Endothelial cell of umbilical vein (primary cell): ENCODE measurements around the gene EVC2. TPM values are rescaled to one million over a fixed set of nuclear protein-coding genes. Genes with fewer than 3 reads are reported as not detected.
A peak's percentile ranks its signal among the peaks of the same experiment; 100 is the strongest.

Source experiments
- BruUV-seq: library from RNA; stranded (reverse); fragments of 400-500 nt; replicated peaks from 2 replicates; lab custom pipeline; 2021; lab: Mats Ljungman, UMichigan
- CTCF ChIA-PET: fragments of 300-600, 350-600 bp; sonication (Branson Sonifier 250); formaldehyde crosslinking; loops from one replicate; lab custom pipeline; 2021; ENCODE audit warnings: antibody characterized with exemption, inconsistent platforms; lab: Charles Lee
- POLR2A ChIA-PET: fragments of 300-600, 350-600 bp; sonication (Branson Sonifier 250); formaldehyde crosslinking; loops from one replicate; lab custom pipeline; 2021; ENCODE audit warnings: antibody characterized with exemption, inconsistent platforms; lab: Charles Lee
- DNase-seq: peaks from one replicate; pipeline ENCODE4 v3.0.0-alpha.2; 2011; ENCODE audit warnings: low read depth, low spot score
- FAIRE-seq: peaks from 2 replicates; lab custom pipeline; 2011; peaks lifted over from hg19 to GRCh38; lab: Jason Lieb, UNC
- H2AFZ ChIP-seq: 2 replicates; pipeline ENCODE4 v1.6.0; 2012; ENCODE audit warnings: low read depth, low read length, control low read depth, inconsistent platforms
- H3K27ac ChIP-seq: 2 replicates; pipeline ENCODE4 v1.5.1; 2011; ENCODE audit warnings: low read depth, mild to moderate bottlenecking, control low read depth, low read length, moderate library complexity; ENCODE audit not compliant: insufficient read depth
- H3K27me3 ChIP-seq, 2 experiments: 2 replicates each; pipeline versions ENCODE4 v1.6.0 to v1.6.1; 2011; ENCODE audit warnings: low read length in 2 of 2, mixed read lengths in 1 of 2; ENCODE audit not compliant: control insufficient read depth in 2 of 2, insufficient read depth in 2 of 2
- H3K36me3 ChIP-seq, 2 experiments: 2 replicates in 1 of 2; 3 replicates in 1 of 2; pipeline ENCODE4 v1.5.1; 2011; ENCODE audit warnings: low read length in 2 of 2, mild to moderate bottlenecking in 1 of 2, moderate library complexity in 1 of 2; ENCODE audit not compliant: control insufficient read depth in 2 of 2, insufficient read depth in 2 of 2; ENCODE audit errors: extremely low read depth in 1 of 2
- H3K4me1 ChIP-seq: 3 replicates; pipeline ENCODE4 v1.5.1; 2011; ENCODE audit warnings: mild to moderate bottlenecking, low read length; ENCODE audit not compliant: control insufficient read depth, insufficient read depth; ENCODE audit errors: extremely low read depth
- H3K4me2 ChIP-seq: 2 replicates; pipeline ENCODE4 v1.6.1; 2011; ENCODE audit warnings: low read length, control low read depth, mixed read lengths; ENCODE audit not compliant: insufficient read depth
- H3K4me3 ChIP-seq, 3 experiments: fragments of 200-600 bp in 1 of 3; sonication (generic), shearing (Covaris generic) in 1 of 3; replicated peaks in 1 of 3; 2 replicates each; pipeline ENCODE4 v1.5.1; 2011 to 2016; ENCODE audit warnings: control low read depth in 3 of 3, low read length in 3 of 3, mild to moderate bottlenecking in 2 of 3, inconsistent platforms in 1 of 3, low read depth in 1 of 3, moderate library complexity in 1 of 3; ENCODE audit not compliant: insufficient read depth in 1 of 3
- H3K79me2 ChIP-seq: 2 replicates; pipeline ENCODE4 v1.6.0; 2012; ENCODE audit warnings: low read length, inconsistent platforms; ENCODE audit not compliant: control insufficient read depth, insufficient read depth
- H3K9ac ChIP-seq: replicated peaks from 2 replicates; pipeline ENCODE3; 2011; ENCODE audit warnings: low read length, control low read depth; ENCODE audit not compliant: insufficient read depth; ENCODE audit errors: extremely low read depth
- H3K9me1 ChIP-seq: replicated peaks from 3 replicates; pipeline ENCODE4 v1.6.0; 2011; ENCODE audit warnings: mild to moderate bottlenecking, low read length; ENCODE audit not compliant: control insufficient read depth, insufficient read depth; ENCODE audit errors: extremely low read depth
- H3K9me3 ChIP-seq: replicated peaks from 2 replicates; pipeline ENCODE4 v1.5.1; 2012; ENCODE audit warnings: low read length, inconsistent platforms; ENCODE audit not compliant: control insufficient read depth, insufficient read depth
- H4K20me1 ChIP-seq: replicated peaks from 2 replicates; pipeline ENCODE3; 2011; ENCODE audit warnings: mild to moderate bottlenecking, low read length; ENCODE audit not compliant: control insufficient read depth, insufficient read depth; ENCODE audit errors: extremely low read depth
- CTCF ChIP-seq, 2 donors: IDR thresholded peaks; 1 replicate in 1 of 2; 2 replicates in 1 of 2; pipeline ENCODE4 v1.5.1; 2011; ENCODE audit warnings: low read length in 2 of 2, mild to moderate bottlenecking in 2 of 2, moderate library complexity in 2 of 2, control low read depth in 1 of 2, inconsistent platforms in 1 of 2, low read depth in 1 of 2; ENCODE audit not compliant: insufficient read depth in 1 of 2; ENCODE audit errors: extremely low read depth in 1 of 2
- EZH2 ChIP-seq: IDR thresholded peaks from 2 replicates; pipeline ENCODE4 v1.6.1; 2012; ENCODE audit warnings: borderline replicate concordance, low read depth, mild to moderate bottlenecking, moderate library complexity, low read length, inconsistent platforms; ENCODE audit not compliant: severe bottlenecking
- FOS ChIP-seq: IDR thresholded peaks from 2 replicates; pipeline ENCODE4 v1.6.1; 2011; ENCODE audit warnings: mild to moderate bottlenecking, low read length, moderate library complexity, borderline replicate concordance; ENCODE audit not compliant: insufficient read depth
- GATA2 ChIP-seq: IDR thresholded peaks from 2 replicates; pipeline ENCODE4 v1.7.0; 2011; ENCODE audit warnings: low read depth, mild to moderate bottlenecking, moderate library complexity, mixed read lengths, low read length; ENCODE audit not compliant: insufficient read length, insufficient read depth
- MYC ChIP-seq: IDR thresholded peaks from one replicate; pipeline ENCODE4 v1.6.1; 2011; ENCODE audit warnings: mild to moderate bottlenecking, low read depth, low read length
- POLR2A ChIP-seq: IDR thresholded peaks from 2 replicates; pipeline ENCODE4 v1.6.1; 2012; ENCODE audit warnings: low read depth, mild to moderate bottlenecking, control low read depth, low read length
- POLR2AphosphoS5 ChIP-seq: IDR thresholded peaks from 2 replicates; pipeline ENCODE4 v1.6.1; 2012; ENCODE audit warnings: low read depth, mild to moderate bottlenecking, control low read depth, low read length, moderate library complexity; ENCODE audit not compliant: insufficient read depth
- dilution Hi-C: fragments of 300-500 bp; cut with MboI; formaldehyde crosslinking; loops from one replicate; pipeline ENCODE4 v1.15.0; 2019; ENCODE audit warnings: low sequenced_read_pairs; ENCODE audit not compliant: extremely low pct_ligation_motif_present
- intact Hi-C: fragments of 100-400 bp; cut with micrococcal nuclease; formaldehyde crosslinking; loops from one replicate; pipeline ENCODE4 v1.10.0; 2022
- polyA plus RNA-seq, 4 experiments: library from polyadenylated mRNA; depleted of rRNA in 3 of 4; stranded (reverse) in 3 of 4; unstranded in 1 of 4; fragments of >200 nt; gene quantifications; 2 replicates each; pipeline versions ENCODE4 v1.2.1 to v1.2.3, GENCODE V29; 2011 to 2012; ENCODE audit warnings: missing spikeins in 1 of 4
- total RNA-seq: library from RNA; stranded (reverse); gene quantifications from 2 replicates; pipeline ENCODE4 v1.2.3, GENCODE V29; 2021

EVC2 gene
- total and polyA plus RNA-seq, 2 donors (not counting 3 experiments of a cell fraction or from before 2014, with no cell fraction given): 1.7 to 8.8 TPM

- DNase-seq (no peak), FAIRE-seq (no peak)
- intact Hi-C loops: no loop called here
- H2AFZ ChIP-seq: no peak overlapping the region
- H3K4me3 ChIP-seq: no peak overlapping the region
- ChIA-PET POLR2A (no interaction called here), CTCF (interaction anchor here (1.1 to 1.7 kb wide), 6 partner anchors 16 to 354 kb away, joined by 3 to 9 read pairs (median 5); partner anchors contain the start of gene EVC)
- H3K4me2 ChIP-seq: no peak overlapping the region
- no peaks in the 10 kb centered on the region for H3K79me2 ChIP-seq
- TF ChIP-seq FOS: no peak
- no peak for TF ChIP-seq CTCF (IDR thresholded peaks at IDR 0.05; ENCODE audit: extremely low read depth in 1 of 2, insufficient read depth in 1 of 2, low read depth in 1 of 2, low read length in 2 of 2)
- no peak for TF ChIP-seq POLR2AphosphoS5
- no peak for TF ChIP-seq GATA2
- TF ChIP-seq MYC: no peak
- no peak for TF ChIP-seq POLR2A
- no peak for TF ChIP-seq EZH2
- dilution Hi-C loops: no loop called here
- no peaks in the 10 kb centered on the region for H3K9me3 ChIP-seq
- H4K20me1 ChIP-seq: no peaks in the 10 kb centered on the region
- H3K27ac ChIP-seq: peak overlapping the region; percentile 86
- H3K9ac ChIP-seq: peak overlapping the region; percentile 41
- no peaks in the 10 kb centered on the region for H3K9me1 ChIP-seq
- H3K4me1 ChIP-seq: peaks cover 56% of the 10 kb centered on the region
- BruUV-seq: no TSS peak
- H3K36me3 ChIP-seq: peaks cover 0 to 19% of the 10 kb centered on the region in 2 experiments
- no peaks in the 10 kb centered on the region for H3K27me3 ChIP-seq
These were observed 46.1 kb upstream of the EVC2 start for GRCh38 chr4:5754529-5754881.
